Type B pancreatic cell (in vitro differentiated cells): ENCODE results near the gene BCR. TPM values are rescaled to one million over a fixed set of nuclear protein-coding genes. Genes with fewer than 3 reads are reported as not detected.
A peak's percentile ranks its signal among the peaks of the same experiment; 100 is the strongest.
"Not testable (repeated sequence)": the region's sequence is repeated elsewhere in the genome, so short reads cannot be mapped to it uniquely, and the experiment has no call there.

Experiments used
- DNase-seq: peaks from one replicate; pipeline ENCODE4 v3.0.0; 2021; ENCODE audit warnings: mixed read lengths; ENCODE audit not compliant: unreplicated experiment; ENCODE audit errors: extremely low spot score
- H3K27ac Mint-ChIP-seq: 2 replicates; pipeline ENCODE4 v1.8.0; 2021; ENCODE audit warnings: mild to moderate bottlenecking, mixed read lengths
- H3K27me3 Mint-ChIP-seq: 2 replicates; pipeline ENCODE4 v1.8.0; 2021; ENCODE audit warnings: mixed read lengths
- H3K36me3 Mint-ChIP-seq: 2 replicates; pipeline ENCODE4 v1.8.0; 2021; ENCODE audit warnings: mixed read lengths
- H3K4me1 Mint-ChIP-seq: one replicate; pipeline ENCODE4 v1.8.0; 2021; ENCODE audit warnings: mixed read lengths; ENCODE audit not compliant: unreplicated experiment
- H3K4me3 Mint-ChIP-seq: 2 replicates; pipeline ENCODE4 v1.8.0; 2021; ENCODE audit warnings: mild to moderate bottlenecking, mixed read lengths
- H3K9me3 Mint-ChIP-seq: 2 replicates; pipeline ENCODE4 v1.8.0; 2021; ENCODE audit warnings: mixed read lengths
- total RNA-seq: library from RNA; stranded (reverse); gene quantifications from 2 replicates; pipeline ENCODE4 v1.2.1, GENCODE V29; 2021; ENCODE audit warnings: low replicate concordance
- TF ChIP-seq, protein P1 (sequence below): fragments of 200-600 bp; sonication (generic); conservative IDR thresholded peaks from 2 replicates; pipeline ENCODE4 v1.5.0; 2021; ENCODE audit warnings: antibody characterized with exemption, mild to moderate bottlenecking

Gene BCR
- total RNA-seq, 1 donor from 2014 or later: 61.2 TPM

DNA sequence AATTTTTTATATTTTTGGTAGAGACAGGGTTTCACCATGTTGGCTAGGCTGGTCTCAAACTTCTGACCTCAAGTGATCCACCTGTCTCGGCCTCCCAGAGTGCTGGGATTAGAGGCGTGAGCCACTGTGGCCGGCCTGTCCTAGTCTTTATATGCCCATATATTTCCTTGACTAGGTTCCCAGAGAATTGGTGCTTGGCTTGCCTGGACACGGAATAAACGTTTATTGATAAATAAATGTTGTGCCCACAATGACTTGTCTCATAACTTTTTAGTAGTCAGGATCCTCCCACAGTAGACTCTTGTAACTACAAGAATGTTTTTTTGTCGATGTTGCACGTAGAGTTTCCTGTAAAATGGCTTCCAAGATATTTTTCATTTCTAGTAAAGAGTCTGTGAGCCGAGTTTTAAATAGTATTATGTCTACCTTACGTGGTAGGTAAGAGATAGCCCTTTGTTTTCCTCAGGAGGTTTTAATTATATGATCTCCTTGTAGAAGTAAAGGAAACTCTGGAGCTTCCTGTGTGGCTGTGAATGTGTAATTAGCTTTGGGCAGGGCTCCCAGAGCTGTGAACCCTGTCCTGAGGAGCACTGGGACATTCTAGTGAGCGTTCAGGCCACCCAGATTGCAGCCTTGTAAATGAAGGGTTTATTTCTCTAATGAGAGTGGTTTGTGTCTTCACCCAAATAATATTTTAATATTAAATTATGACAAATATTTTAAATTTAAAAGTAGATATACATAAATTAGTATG, 161.8 kb downstream of the BCR start:
- not testable (repeated sequence) for H3K4me3 Mint-ChIP-seq, H3K9me3 Mint-ChIP-seq, H3K4me1 Mint-ChIP-seq, H3K36me3 Mint-ChIP-seq, H3K27ac Mint-ChIP-seq, H3K27me3 Mint-ChIP-seq, DNase-seq

DNA sequence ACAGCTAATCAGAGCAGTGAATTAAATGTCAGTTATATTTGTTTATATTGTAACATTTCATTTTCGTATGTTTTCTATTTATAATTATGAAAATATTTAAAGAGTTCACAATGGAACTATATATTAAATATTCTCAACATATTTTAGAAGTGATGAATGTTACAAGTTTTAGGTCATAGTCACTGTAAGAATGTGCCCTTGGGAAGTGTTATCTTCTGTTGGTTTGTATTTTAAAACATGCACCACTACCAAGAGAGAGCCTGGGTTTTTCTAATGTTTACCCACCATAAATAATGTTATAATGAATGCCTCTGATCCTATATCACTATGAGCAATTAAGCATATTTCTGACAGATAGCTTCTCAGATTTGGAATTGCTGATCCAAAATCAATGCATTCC, 171.0 kb downstream of the BCR start:
- H3K27ac Mint-ChIP-seq: no peak overlapping the region
- no peak overlapping the region for H3K4me3 Mint-ChIP-seq
- H3K27me3 Mint-ChIP-seq: peaks cover 5% of the 10 kb centered on the region
- no peaks in the 10 kb centered on the region for H3K36me3 Mint-ChIP-seq
- DNase-seq: no peak
- H3K4me1 Mint-ChIP-seq: no peaks in the 10 kb centered on the region
- TF ChIP-seq, protein P1, sequence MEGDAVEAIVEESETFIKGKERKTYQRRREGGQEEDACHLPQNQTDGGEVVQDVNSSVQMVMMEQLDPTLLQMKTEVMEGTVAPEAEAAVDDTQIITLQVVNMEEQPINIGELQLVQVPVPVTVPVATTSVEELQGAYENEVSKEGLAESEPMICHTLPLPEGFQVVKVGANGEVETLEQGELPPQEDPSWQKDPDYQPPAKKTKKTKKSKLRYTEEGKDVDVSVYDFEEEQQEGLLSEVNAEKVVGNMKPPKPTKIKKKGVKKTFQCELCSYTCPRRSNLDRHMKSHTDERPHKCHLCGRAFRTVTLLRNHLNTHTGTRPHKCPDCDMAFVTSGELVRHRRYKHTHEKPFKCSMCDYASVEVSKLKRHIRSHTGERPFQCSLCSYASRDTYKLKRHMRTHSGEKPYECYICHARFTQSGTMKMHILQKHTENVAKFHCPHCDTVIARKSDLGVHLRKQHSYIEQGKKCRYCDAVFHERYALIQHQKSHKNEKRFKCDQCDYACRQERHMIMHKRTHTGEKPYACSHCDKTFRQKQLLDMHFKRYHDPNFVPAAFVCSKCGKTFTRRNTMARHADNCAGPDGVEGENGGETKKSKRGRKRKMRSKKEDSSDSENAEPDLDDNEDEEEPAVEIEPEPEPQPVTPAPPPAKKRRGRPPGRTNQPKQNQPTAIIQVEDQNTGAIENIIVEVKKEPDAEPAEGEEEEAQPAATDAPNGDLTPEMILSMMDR: no peak
- H3K9me3 Mint-ChIP-seq: no peaks in the 10 kb centered on the region

DNA sequence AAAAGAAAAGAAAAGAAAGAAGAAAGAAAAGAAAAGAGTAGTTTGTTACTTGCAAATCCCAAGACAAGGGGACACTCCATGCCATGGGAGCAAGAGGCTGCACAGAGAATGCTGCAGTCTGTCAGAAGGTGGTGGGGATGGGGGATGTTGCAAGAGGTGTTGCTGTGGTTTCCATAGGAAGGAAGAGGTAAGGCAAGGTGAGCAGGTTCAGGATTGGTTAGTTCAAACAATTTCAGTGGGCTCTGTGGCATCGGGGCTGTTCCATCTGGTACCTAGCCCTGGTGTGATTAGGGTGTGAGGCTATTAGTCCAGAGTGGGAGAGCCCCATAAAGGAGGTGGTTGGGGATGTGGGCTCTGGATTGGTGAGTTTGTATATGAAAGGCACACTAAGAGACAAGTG, 172.7 kb downstream of the BCR start:
- TF ChIP-seq, protein P1: no peak
- DNase-seq: peak; percentile 11
- no peaks in the 10 kb centered on the region for H3K9me3 Mint-ChIP-seq
- no peak overlapping the region for H3K4me3 Mint-ChIP-seq
- no peaks in the 10 kb centered on the region for H3K36me3 Mint-ChIP-seq
- no peaks in the 10 kb centered on the region for H3K4me1 Mint-ChIP-seq
- peaks cover 5% of the 10 kb centered on the region for H3K27me3 Mint-ChIP-seq
- H3K27ac Mint-ChIP-seq: no peak overlapping the region

DNA sequence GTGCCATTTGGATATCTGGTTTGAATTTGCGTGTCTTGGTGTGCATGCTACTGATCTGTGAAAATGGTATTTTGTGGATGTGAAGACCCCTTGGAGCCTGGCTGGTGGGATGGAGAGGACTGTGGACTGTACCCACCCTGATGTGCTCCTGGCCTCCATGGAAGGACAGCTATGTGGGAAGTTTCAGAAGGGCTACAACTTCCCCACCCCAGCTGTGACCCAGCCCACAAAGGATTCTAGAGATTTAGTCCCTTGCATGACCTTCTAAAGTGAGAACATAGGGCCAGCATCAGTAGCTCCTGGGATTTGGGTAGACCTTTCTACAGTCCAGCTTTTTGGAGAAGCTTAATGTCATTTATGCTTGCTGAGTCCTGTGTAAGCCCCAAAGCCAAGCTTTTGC, 173.4 kb downstream of the BCR start:
- Mint-ChIP-seq H3K36me3 (no peaks in the 10 kb centered on the region), H3K4me3 (no peak overlapping the region), H3K4me1 (no peaks in the 10 kb centered on the region), H3K27ac (no peak overlapping the region), H3K27me3 (peaks cover 5% of the 10 kb centered on the region), H3K9me3 (no peaks in the 10 kb centered on the region)
- no peak for DNase-seq
- TF ChIP-seq, protein P1: no peak

DNA sequence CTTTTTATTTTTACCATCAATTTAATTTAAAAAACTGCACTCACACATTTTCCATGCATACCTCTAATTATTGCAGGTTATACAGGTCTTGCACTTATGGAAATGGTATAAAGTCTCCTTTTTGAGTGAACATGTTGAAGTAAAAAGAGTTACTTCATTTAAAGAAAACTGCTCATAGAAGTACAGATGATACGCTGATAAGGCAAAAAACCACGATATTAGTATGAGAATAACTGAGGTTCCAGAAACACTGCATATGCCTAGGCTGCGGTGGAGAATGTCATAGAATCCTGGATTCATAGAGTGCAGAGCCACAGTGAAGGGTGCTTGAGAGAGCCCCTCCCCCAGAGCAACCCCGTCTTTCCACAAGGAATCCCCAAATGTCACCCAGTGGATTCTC, 175.8 kb downstream of the BCR start:
- H3K4me3 Mint-ChIP-seq: no peak overlapping the region
- no peaks in the 10 kb centered on the region for H3K4me1 Mint-ChIP-seq
- peak; percentile 34 for DNase-seq
- H3K9me3 Mint-ChIP-seq: no peaks in the 10 kb centered on the region
- peaks cover 7% of the 10 kb centered on the region for H3K27me3 Mint-ChIP-seq
- TF ChIP-seq, protein P1: no peak
- no peaks in the 10 kb centered on the region for H3K36me3 Mint-ChIP-seq
- no peak overlapping the region for H3K27ac Mint-ChIP-seq

DNA sequence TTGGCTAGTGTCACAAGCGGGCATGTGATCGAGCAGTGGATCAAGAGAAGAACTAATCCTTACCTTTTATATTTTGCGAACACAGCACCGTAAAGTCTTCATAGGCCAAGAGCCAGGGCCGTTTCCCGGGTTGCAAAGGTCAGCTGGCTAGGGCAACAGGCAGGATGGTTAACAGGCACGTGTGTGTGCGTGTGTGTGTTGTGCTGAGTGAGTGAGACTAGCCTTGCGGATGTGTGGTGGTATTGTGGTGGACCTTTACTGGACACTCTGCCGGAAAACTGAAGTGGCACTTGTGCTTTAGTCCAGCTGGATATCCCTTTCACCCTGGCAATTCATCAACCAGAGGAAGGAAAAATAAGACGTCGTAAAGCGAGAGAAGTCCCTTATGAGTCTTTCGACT, 176.7 kb downstream of the BCR start:
- no peak overlapping the region for H3K27ac Mint-ChIP-seq
- H3K4me3 Mint-ChIP-seq: no peak overlapping the region
- peak; percentile 32 for DNase-seq
- H3K9me3 Mint-ChIP-seq: no peaks in the 10 kb centered on the region
- H3K27me3 Mint-ChIP-seq: peaks cover 10% of the 10 kb centered on the region
- TF ChIP-seq, protein P1: no peak
- no peaks in the 10 kb centered on the region for H3K36me3 Mint-ChIP-seq
- no peaks in the 10 kb centered on the region for H3K4me1 Mint-ChIP-seq
